GM21526 (cell line): ENCODE results near the gene ACTRT2.

Experiments used
- ATAC-seq: cut with Tn5 transposase; IDR thresholded peaks from one replicate; pipeline ENCODE4 v1.9.1; 2021; ENCODE audit warnings: moderate library complexity; ENCODE audit not compliant: unreplicated experiment, low FRiP score

The ACTRT2 gene

GRCh38 chr1:3015744-3016143, 5.5 kb upstream of the ACTRT2 start:
- no peak for ATAC-seq

GRCh38 chr1:3016641-3017439, 4.4 kb upstream of the ACTRT2 start:
- no peak for ATAC-seq

DNA sequence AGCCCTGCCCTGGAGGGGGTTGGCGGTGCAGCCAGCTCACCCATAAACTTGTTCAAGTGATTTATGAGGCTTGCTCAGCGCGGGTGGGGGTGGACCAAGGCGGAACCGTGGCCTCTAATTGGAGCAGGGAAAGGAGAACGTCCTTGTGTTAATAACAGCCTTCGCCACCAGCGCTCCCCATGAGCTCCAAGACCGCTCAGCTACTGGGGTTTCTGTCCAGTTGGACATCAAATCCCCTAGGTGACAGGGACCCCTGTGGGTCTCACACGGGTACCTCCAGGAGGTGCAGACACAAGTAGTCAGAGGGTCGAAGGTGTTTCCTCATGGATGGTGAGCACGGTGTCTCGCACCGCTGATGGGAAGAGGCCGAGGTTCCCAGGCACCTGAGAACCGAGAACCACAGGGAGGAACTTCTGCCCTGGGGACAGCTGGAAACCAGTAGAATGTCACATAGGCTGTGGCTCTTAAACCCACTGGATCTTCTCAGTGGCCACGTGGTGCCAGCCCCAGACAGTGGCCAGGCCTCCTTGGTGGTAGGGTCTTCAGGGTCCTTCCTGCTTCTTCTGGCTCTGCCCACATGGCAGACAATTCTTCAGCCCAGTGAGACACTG, 3.7 kb upstream of the ACTRT2 start:
- no peak for ATAC-seq

DNA sequence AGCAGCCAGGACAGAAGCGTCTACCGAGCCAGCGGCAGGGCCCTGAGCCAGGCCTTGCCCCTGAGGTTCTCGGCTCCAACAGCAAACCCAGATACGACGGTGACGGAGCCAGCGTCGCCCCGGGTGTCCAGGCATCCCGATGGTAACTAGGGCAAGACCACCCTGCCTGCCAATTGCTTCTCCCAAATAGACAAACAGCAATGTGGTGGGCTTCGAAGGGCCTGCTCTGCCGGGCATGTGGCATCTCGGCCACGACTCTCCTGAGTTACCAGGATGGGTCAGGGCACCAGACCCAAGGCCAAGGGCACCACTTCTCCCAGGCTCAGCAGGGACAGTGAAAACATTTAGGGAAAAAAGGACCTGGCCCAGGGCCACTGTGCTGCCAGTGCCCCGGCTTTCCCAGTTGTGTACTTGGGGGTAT, 3.2 kb upstream of the ACTRT2 start:
- ATAC-seq = no peak

- no peak for ATAC-seq
Measured at GRCh38 chr1:3018576-3018975, 2.7 kb upstream of the ACTRT2 start.

DNA sequence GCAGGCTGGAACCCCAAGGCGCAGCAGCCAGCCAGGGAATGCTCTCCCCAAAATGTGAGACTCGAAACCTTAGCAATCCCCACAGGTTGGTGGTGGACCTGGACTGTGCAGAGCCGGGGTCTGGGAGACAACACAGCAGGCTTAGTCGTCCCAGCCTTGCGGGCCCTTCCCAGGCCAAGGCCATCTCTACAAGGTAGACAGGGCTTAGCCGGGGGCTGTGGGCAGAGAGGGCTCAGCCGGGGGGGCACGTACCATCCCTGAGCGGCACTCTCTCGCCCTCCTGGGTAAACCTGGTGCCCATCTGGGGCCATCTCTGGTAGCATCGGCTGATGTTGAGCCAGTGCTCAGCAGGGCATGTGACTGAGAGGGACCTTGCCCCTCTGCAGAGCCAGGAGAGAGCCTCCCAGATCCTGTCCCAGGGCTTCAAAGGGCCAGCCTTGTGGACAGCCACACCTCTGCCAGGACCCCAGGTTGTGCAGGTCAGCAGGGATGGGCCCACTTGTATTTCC, 2.2 kb upstream of the ACTRT2 start:
- no peak for ATAC-seq

- ATAC-seq = no peak
Measured at GRCh38 chr1:3019516-3020051, 1.7 kb upstream of the ACTRT2 start.

- ATAC-seq = no peak
Measured at GRCh38 chr1:3020263-3020909, 881 bp upstream of the ACTRT2 start.

GRCh38 chr1:3021801-3022401, 634 bp downstream of the ACTRT2 start:
- no peak for ATAC-seq

DNA sequence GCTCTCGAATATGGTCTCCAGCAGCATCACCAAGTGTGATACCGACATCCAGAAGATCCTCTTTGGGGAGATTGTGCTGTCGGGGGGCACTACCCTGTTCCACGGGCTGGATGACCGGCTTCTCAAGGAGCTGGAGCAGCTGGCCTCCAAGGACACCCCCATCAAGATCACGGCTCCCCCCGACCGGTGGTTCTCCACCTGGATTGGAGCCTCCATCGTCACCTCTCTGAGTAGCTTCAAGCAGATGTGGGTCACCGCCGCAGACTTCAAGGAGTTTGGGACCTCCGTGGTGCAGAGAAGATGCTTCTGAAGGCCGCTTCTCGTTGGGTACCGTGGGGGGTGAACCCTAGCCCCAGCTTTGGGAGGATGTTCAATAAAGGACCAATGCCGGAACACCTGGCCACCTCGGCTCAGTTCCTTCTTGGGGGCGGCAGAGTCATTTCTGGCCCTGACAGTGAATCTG, 1.3 kb downstream of the ACTRT2 start:
- ATAC-seq = no peak

GRCh38 chr1:3022976-3023375, 1.7 kb downstream of the ACTRT2 start:
- ATAC-seq = no peak

GRCh38 chr1:3024019-3024418, 2.8 kb downstream of the ACTRT2 start:
- no peak for ATAC-seq

GRCh38 chr1:3024588-3024987, 3.3 kb downstream of the ACTRT2 start:
- ATAC-seq = no peak

DNA sequence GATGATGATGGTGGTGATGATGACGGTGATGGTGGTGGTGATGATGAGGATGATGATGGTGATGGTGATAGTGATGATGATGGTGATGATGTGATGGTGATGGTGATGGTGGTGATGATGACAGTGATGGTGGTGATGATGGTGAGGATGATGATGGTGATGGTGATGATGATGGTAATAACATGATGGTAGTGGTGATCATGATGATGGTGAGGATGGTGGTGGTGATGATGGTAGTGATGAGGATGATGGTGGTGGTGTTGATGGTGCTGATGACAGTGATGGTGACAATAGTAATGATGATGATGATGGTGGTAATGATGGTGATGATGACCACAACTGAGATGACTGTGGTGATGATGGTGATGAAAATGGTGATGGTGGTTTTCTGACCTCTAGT, 4.9 kb downstream of the ACTRT2 start:
- ATAC-seq = no peak

GRCh38 chr1:3026581-3027391, 5.5 kb downstream of the ACTRT2 start:
- ATAC-seq = no peak

DNA sequence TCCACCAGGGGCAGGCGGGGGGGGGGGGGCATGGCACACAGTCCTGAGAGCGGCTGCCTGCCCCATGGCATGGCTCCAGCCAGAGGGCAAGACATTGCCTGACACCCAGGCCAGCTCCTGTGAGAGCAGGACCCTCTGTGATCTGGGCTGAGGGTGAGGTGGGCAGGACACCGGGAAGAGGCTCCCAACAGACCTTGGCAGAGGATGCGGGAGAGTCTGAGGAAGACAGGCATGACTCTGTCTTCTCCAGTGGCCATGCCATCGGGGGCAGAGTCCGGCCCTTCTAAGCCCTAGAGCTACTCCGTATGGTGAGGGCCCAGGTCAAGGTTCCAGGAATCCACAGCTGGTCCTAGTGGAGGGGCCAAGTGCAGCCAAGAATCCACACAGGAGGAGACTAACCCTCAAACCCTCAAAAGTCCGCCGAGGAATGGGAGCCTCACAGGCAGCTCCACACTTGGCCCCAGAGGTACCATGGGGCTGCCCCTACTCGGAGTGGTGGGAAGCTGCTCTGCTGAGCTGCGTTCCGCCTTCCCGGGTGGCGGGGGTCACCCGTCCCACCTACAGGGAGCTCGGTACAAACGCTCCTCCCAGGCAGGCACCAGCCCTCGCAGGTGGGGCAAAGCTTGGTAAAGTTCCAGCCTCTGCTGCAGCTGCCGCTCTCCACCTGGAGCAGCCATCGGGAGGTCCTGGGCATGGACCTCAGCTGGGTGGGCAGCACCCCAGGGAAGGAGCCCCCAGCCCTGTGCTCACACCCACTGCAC, 6.5 kb downstream of the ACTRT2 start:
- no peak for ATAC-seq

DNA sequence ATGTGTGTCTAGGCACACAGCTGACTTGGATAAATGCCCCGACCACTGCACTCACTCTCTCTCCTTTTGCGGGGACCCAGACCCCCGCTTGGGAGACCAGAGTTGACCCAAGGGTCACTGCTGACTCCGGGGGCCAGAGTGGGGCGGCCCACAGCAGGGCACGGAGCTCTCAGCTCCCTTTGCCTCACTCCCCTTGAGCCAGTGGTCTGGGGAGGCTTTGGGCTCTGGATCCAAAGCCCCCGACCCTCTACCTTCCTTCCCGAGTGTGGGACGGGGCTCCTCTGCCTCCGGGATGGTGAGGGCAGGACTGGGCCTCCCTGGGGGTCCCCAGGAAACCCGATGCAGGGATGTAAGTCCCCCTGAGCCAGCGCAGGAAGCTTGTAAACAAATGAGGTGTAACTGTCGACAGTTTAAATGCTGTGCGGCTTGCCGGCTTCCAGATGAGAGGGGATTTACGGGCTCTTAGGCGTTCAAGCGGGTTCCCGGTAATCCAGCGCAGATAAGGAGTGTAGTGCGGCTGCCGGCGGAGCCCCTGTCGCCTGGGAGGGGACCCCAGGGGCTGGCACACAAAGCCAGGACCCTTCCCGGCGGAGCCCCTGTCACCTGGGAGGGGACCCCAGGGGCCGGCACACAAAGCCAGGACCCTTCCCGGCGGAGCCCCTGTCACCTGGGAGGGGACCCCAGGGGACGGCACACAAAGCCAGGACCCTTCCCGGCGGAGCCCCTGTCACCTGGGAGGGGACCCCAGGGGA, 7.4 kb downstream of the ACTRT2 start:
- ATAC-seq = no peak

DNA sequence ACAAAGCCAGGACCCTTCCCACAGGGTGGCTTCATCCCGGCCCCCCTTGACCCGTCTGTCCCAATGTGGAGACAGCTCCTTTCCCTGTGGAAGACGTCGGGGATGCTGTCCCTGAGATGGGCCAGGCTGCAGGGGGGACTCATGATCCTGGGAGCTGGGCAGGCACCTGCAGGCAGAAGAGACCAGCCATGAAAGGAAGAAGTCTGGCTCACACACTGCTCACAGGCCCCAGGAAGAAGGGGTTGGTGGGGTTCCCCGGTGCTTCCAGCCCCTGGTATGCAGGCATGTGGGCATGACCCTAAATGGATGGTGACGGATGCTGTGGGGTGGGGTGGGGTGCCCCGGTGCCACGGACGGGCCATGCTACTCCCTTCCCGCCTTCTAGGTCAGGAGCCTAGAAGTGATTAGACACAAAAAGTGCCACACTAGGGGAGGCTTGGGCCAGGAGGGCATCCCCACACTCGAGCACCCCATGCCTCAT, 8.3 kb downstream of the ACTRT2 start:
- no peak for ATAC-seq
